Neural progenitor cell (in vitro differentiated cells): ENCODE measurements around the gene FCER2.

Experiments
- CTCF ChIP-seq: fragments of 200-600 bp; sonication (generic); IDR thresholded peaks from 2 replicates; pipeline ENCODE4 v1.5.1; 2017; ENCODE audit warnings: antibody characterized with exemption, mild to moderate bottlenecking
- EZH2 ChIP-seq: fragments of 200-600 bp; sonication (generic); IDR thresholded peaks from 2 replicates; pipeline ENCODE4 v1.6.1; 2017; ENCODE audit warnings: antibody characterized with exemption, mild to moderate bottlenecking, moderate library complexity

DNA sequence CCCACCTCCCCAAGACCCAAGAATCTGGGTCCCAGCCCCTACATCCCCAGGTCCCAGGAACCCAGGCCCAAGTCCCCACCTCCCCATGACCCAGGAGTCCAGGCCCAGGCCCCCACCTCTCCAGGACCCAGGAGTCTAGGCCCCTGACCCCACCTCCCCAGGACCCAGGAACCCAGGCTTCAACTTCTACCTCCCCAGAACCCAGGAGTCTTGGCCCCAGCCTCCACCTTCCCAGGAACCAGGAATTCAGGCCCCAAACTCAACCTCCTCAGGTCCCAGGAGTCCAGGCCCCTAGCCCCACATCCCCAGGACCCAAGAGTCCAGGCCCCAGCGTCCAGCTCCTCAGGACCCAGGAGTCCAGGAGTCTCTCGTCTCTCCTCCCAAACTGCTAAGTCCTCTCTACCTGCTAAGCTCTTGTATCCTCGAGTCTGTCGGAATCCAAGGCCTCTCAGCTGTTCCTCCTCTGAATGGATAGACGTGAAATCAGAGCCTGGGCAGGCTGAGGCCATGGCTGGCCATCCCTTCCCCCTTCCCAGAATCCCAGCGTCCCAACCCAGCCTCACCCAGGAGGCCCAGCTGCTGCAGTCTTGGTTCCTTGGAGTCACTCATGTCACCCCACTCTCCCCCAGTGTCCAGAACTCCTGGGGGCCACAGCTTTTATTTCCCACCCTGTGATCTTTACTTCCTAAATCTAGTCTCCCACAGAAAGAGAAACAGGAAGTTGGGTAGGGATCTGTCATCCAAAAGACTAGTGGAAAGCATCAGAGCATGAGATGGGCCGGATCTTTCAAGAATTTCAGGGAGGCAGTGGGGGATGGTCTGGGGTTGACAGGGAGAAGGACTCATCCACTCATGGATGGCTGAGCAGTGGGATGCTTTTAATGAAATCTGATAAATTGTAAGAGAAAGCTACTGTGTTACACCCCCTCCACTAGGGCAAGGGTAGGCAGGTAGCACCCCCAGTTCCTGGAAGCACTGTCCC is 45.3 kb upstream of the FCER2 start, which contains the start of gene CD209:
- TF ChIP-seq CTCF = no peak
- TF ChIP-seq EZH2 = no peak
